AG09309 (cell line): ENCODE results near the gene MAP3K7CL.

Source experiments
- DNase-seq: peaks from one replicate; pipeline ENCODE4 v3.0.0-alpha.2; 2010; ENCODE audit warnings: low read depth
- H3K4me3 ChIP-seq: 2 replicates; pipeline ENCODE4 v1.5.1; 2011; ENCODE audit warnings: mild to moderate bottlenecking, low read depth, low read length, moderate library complexity; ENCODE audit not compliant: control insufficient read depth
- TF ChIP-seq, protein P1 (sequence below): IDR thresholded peaks from 2 replicates; pipeline ENCODE4 v1.5.1; 2011; ENCODE audit warnings: mild to moderate bottlenecking, low read depth, low read length, inconsistent platforms; ENCODE audit not compliant: insufficient read depth, control insufficient read depth; ENCODE audit errors: missing control alignments

The MAP3K7CL gene

GRCh38 chr21:29187944-29188343 is 57.5 kb downstream of the MAP3K7CL start:
- TF ChIP-seq, protein P1, sequence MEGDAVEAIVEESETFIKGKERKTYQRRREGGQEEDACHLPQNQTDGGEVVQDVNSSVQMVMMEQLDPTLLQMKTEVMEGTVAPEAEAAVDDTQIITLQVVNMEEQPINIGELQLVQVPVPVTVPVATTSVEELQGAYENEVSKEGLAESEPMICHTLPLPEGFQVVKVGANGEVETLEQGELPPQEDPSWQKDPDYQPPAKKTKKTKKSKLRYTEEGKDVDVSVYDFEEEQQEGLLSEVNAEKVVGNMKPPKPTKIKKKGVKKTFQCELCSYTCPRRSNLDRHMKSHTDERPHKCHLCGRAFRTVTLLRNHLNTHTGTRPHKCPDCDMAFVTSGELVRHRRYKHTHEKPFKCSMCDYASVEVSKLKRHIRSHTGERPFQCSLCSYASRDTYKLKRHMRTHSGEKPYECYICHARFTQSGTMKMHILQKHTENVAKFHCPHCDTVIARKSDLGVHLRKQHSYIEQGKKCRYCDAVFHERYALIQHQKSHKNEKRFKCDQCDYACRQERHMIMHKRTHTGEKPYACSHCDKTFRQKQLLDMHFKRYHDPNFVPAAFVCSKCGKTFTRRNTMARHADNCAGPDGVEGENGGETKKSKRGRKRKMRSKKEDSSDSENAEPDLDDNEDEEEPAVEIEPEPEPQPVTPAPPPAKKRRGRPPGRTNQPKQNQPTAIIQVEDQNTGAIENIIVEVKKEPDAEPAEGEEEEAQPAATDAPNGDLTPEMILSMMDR = no peak

GRCh38 chr21:29189353-29189752 is 58.9 kb downstream of the MAP3K7CL start:
- TF ChIP-seq, protein P1 = no peak
- no peak for DNase-seq
- H3K4me3 ChIP-seq = no peak overlapping the region

More at GRCh38 chr21:29187944-29188343, 57.5 kb downstream of the MAP3K7CL start:
- DNase-seq = peak; percentile 73
- no peak overlapping the region for H3K4me3 ChIP-seq

- H3K4me3 ChIP-seq = no peak overlapping the region
- TF ChIP-seq, protein P1 = no peak
- DNase-seq = peak; percentile 59
Measured at GRCh38 chr21:29190923-29191331, 60.5 kb downstream of the MAP3K7CL start.

DNA sequence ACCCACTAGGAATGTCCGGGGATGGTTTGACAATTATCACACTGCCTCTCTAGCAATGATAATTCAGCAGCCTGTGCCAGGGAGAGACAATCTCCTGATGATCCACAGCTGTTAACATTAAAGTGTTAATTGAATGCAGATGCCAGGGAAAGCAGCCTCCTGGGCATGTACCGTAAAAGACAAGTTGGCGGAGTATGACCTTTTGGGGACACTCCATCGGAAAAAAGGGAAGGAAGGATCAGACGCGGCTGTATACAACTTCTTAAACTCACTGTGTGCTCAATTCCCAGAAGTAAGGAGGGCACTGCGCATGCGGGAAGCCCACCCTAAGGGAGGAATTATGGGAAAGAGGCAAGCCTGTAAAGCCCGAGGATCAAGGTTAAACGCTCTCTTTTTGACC is 62.6 kb downstream of the MAP3K7CL start:
- H3K4me3 ChIP-seq = no peak overlapping the region
- no peak for DNase-seq
- TF ChIP-seq, protein P1 = no peak

DNA sequence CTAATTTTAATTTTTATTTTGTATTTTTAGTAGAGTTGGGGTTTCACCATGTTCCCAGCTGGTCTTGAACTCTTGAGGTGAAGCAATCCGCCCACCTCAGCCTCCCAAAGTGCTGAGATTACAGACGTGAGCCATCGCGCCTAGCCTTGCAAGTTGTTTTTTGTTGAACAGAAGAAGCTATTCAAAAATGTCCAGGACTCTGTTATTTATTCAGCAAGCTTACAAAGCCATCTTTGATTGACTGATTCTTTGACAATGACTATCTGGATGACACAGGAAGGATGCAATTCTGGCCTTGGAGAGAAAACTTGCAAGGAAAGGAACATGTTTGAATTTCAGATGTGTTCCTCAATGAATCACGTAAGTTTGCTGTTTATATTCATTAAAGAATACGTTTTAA is 63.5 kb downstream of the MAP3K7CL start:
- TF ChIP-seq, protein P1 = no peak
- H3K4me3 ChIP-seq = no peak overlapping the region
- no peak for DNase-seq

GRCh38 chr21:29194342-29194741 is 63.9 kb downstream of the MAP3K7CL start:
- no peak for DNase-seq
- H3K4me3 ChIP-seq = no peak overlapping the region
- TF ChIP-seq, protein P1 = no peak

GRCh38 chr21:29194847-29195246 is 64.4 kb downstream of the MAP3K7CL start:
- no peak for DNase-seq
- TF ChIP-seq, protein P1 = no peak
- H3K4me3 ChIP-seq = no peak overlapping the region
